Type B pancreatic cell (in vitro differentiated cells): ENCODE data around the gene CPED1. TPM values are rescaled to one million over a fixed set of nuclear protein-coding genes. Genes with fewer than 3 reads are reported as not detected.

Experiments used
- DNase-seq: peaks from one replicate; pipeline ENCODE4 v3.0.0; 2021; ENCODE audit warnings: mixed read lengths; ENCODE audit not compliant: unreplicated experiment; ENCODE audit errors: extremely low spot score
- H3K27ac Mint-ChIP-seq: 2 replicates; pipeline ENCODE4 v1.8.0; 2021; ENCODE audit warnings: mild to moderate bottlenecking, mixed read lengths
- H3K27me3 Mint-ChIP-seq: 2 replicates; pipeline ENCODE4 v1.8.0; 2021; ENCODE audit warnings: mixed read lengths
- H3K36me3 Mint-ChIP-seq: 2 replicates; pipeline ENCODE4 v1.8.0; 2021; ENCODE audit warnings: mixed read lengths
- H3K4me1 Mint-ChIP-seq: one replicate; pipeline ENCODE4 v1.8.0; 2021; ENCODE audit warnings: mixed read lengths; ENCODE audit not compliant: unreplicated experiment
- H3K4me3 Mint-ChIP-seq: 2 replicates; pipeline ENCODE4 v1.8.0; 2021; ENCODE audit warnings: mild to moderate bottlenecking, mixed read lengths
- H3K9me3 Mint-ChIP-seq: 2 replicates; pipeline ENCODE4 v1.8.0; 2021; ENCODE audit warnings: mixed read lengths
- total RNA-seq: library from RNA; stranded (reverse); gene quantifications from 2 replicates; pipeline ENCODE4 v1.2.1, GENCODE V29; 2021; ENCODE audit warnings: low replicate concordance
- TF ChIP-seq, protein P1 (sequence below): fragments of 200-600 bp; sonication (generic); conservative IDR thresholded peaks from 2 replicates; pipeline ENCODE4 v1.5.0; 2021; ENCODE audit warnings: antibody characterized with exemption, mild to moderate bottlenecking

CPED1 gene
- total RNA-seq, 1 donor from 2014 or later = 45.4 TPM

GRCh38 chr7:120998520-120998919 is 10.0 kb downstream of the CPED1 start:
- H3K27ac Mint-ChIP-seq = no peak overlapping the region
- DNase-seq = no peak

DNA sequence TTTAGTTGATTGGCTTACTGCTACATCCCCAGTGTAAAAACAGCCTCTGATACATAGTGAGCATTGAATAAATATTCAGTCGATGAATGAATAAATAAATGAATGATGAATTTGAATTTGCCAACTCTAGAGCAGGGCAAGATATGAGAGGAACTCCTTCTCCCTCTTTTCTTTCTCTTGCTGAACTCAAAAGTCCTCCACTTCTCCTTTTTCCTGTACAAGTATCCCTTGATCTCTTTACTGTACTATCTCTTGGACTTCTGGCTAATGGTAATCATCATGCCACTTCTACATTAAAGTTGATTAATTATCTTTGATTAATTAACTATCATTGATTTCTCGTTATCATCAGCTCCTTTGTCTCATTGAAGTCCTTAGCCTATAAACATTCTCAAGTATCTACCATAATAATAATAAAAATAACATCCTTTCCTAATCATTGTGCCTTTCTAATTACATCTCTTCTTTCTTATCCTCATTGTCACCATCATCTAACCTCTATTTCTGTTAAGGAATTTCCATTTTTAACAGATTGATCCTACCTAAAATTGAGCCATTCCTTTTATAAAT is 10.6 kb downstream of the CPED1 start:
- no peak for DNase-seq
- H3K36me3 Mint-ChIP-seq = peaks cover 8% of the 10 kb centered on the region
- H3K4me1 Mint-ChIP-seq = peaks cover 16% of the 10 kb centered on the region
- H3K27ac Mint-ChIP-seq = no peak overlapping the region
- H3K4me3 Mint-ChIP-seq = no peak overlapping the region
- H3K27me3 Mint-ChIP-seq = peaks cover 3% of the 10 kb centered on the region
- H3K9me3 Mint-ChIP-seq = peaks cover 4% of the 10 kb centered on the region
- TF ChIP-seq, protein P1, sequence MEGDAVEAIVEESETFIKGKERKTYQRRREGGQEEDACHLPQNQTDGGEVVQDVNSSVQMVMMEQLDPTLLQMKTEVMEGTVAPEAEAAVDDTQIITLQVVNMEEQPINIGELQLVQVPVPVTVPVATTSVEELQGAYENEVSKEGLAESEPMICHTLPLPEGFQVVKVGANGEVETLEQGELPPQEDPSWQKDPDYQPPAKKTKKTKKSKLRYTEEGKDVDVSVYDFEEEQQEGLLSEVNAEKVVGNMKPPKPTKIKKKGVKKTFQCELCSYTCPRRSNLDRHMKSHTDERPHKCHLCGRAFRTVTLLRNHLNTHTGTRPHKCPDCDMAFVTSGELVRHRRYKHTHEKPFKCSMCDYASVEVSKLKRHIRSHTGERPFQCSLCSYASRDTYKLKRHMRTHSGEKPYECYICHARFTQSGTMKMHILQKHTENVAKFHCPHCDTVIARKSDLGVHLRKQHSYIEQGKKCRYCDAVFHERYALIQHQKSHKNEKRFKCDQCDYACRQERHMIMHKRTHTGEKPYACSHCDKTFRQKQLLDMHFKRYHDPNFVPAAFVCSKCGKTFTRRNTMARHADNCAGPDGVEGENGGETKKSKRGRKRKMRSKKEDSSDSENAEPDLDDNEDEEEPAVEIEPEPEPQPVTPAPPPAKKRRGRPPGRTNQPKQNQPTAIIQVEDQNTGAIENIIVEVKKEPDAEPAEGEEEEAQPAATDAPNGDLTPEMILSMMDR = no peak

More at GRCh38 chr7:120998520-120998919, 10.0 kb downstream of the CPED1 start:
- Mint-ChIP-seq H3K4me3 (no peak overlapping the region), H3K36me3 (peaks cover 9% of the 10 kb centered on the region), H3K9me3 (peaks cover 4% of the 10 kb centered on the region), H3K27me3 (peaks cover 4% of the 10 kb centered on the region), H3K4me1 (peaks cover 16% of the 10 kb centered on the region)
- TF ChIP-seq, protein P1 = no peak

- H3K27me3 Mint-ChIP-seq = peaks cover 3% of the 10 kb centered on the region
- peaks cover 4% of the 10 kb centered on the region for H3K36me3 Mint-ChIP-seq
- TF ChIP-seq, protein P1 = no peak
- DNase-seq = no peak
- H3K27ac Mint-ChIP-seq = no peak overlapping the region
- H3K4me1 Mint-ChIP-seq = peaks cover 16% of the 10 kb centered on the region
- H3K9me3 Mint-ChIP-seq = peaks cover 4% of the 10 kb centered on the region
- peak overlapping the region; percentile 19 for H3K4me3 Mint-ChIP-seq
These were observed 11.8 kb downstream of the CPED1 start for GRCh38 chr7:121000081-121000983.

DNA sequence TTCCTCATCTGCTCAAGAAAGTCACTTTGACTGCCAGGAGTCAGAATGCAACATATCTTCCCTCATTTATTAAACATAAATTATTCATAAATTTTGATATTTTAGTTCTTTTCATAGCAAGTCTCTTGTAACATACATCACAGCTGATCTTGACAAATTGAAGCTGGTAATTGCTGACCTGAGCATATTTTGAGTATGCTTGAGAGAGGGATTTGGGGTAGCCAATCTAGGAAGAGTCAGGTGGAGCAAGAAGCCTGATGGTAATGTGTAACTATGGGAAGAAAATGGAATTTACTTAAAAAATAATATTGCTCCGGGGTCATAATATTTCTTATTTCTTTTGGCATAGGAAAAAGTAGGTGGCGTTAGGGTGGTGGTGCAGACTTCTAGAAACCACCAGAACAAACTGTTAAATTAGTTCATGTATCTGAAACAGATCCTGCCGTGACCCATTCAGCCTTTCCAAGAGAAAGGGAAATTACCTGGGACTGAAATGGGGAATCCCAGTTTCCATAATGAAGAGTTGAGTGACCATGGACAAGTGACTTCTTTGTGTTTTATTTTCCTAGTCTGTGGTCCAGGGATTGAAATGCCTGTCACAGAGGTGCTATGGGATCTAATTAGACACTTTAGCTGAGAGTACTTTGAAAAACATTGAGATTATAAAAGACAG is 12.9 kb downstream of the CPED1 start:
- Mint-ChIP-seq H3K4me3 (no peak overlapping the region), H3K36me3 (peaks cover 4% of the 10 kb centered on the region), H3K27me3 (peaks cover 6% of the 10 kb centered on the region), H3K27ac (no peak overlapping the region), H3K9me3 (peaks cover 4% of the 10 kb centered on the region), H3K4me1 (peaks cover 19% of the 10 kb centered on the region)
- TF ChIP-seq, protein P1 = no peak
- DNase-seq = no peak

DNA sequence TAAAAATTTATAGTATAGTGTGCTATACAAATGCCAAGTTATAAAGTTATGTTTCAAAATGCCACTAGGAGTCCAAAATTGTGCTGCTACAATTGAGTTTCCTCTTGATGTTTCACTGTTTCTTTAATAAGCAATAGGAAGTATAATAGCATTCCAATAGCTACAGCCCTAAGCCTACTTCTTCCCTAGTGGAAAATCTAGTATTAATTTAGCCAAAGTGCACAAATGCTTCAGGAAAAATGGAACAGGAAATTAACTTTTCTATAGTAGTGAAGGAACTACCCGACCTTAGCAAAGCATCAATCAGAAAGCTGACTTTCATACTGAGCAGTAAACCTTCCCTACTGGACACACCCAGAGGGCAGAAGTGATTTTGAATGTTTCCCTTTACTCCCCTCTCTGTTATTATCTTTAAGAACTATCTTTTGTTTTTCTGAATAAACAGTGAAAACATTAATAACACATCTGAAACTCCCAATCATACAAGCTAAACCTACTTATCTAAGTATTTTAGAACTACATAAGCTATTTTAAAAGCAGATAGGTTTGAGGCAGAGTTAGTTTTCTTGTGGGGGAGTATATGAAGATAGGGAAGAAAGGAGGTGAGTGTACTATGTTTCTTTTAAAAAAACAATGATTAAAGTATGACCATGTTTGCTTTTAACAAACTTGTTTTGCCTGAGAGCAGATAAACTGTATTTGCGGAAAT is 13.7 kb downstream of the CPED1 start:
- H3K4me1 Mint-ChIP-seq = peaks cover 19% of the 10 kb centered on the region
- peaks cover 3% of the 10 kb centered on the region for H3K27me3 Mint-ChIP-seq
- no peak for DNase-seq
- H3K4me3 Mint-ChIP-seq = no peak overlapping the region
- H3K36me3 Mint-ChIP-seq = no peaks in the 10 kb centered on the region
- H3K27ac Mint-ChIP-seq = no peak overlapping the region
- no peaks in the 10 kb centered on the region for H3K9me3 Mint-ChIP-seq
- TF ChIP-seq, protein P1 = no peak
